DOHH2 (cell line): ENCODE results near the gene BRIP1.

Experiments used
- CTCF ChIP-seq: fragments of 200-600 bp; sonication (generic); IDR thresholded peaks from one replicate; pipeline ENCODE4 v1.5.1; 2014; ENCODE audit warnings: antibody characterized with exemption, mild to moderate bottlenecking, low read depth, low read length; ENCODE audit not compliant: poor library complexity, severe bottlenecking
- EZH2phosphoT487 ChIP-seq: fragments of 200-600 bp; sonication (generic); IDR thresholded peaks from 2 replicates; pipeline ENCODE4 v1.6.1; 2017; ENCODE audit warnings: borderline replicate concordance, mild to moderate bottlenecking, antibody characterized with exemption, low read length, moderate library complexity, mixed read lengths

GRCh38 chr17:61812747-61813146 lies 50.6 kb downstream of the BRIP1 start:
- TF ChIP-seq CTCF (no peak), EZH2phosphoT487 (no peak)
